SK-N-SH (cell line): Measurements from ENCODE around the gene PHYKPL. TPM values are rescaled to one million over a fixed set of nuclear protein-coding genes. Genes with fewer than 3 reads are reported as not detected.
A peak's percentile ranks its signal among the peaks of the same experiment; 100 is the strongest.

ENCODE experiments used
- CTCF ChIA-PET: fragments of 300-600, 350-600 bp; formaldehyde crosslinking; extraction: SDS; loops from one replicate; lab custom pipeline; 2021; lab: Yijun Ruan, JAX
- POLR2A ChIA-PET: fragments of 350-600 bp; sonication (Branson Sonifier 250); formaldehyde crosslinking; extraction: SDS; loops from one replicate; lab custom pipeline; 2020; ENCODE audit warnings: antibody characterized with exemption, inconsistent platforms; lab: Yijun Ruan, JAX
- DNase-seq: peaks from one replicate; pipeline ENCODE4 v3.0.0; 2012
- H2AFZ ChIP-seq: fragments of 200-600 bp; sonication (generic); 2 replicates; pipeline ENCODE4 v1.8.1; 2016; ENCODE audit warnings: antibody characterized with exemption, mild to moderate bottlenecking, low read depth
- H3F3A ChIP-seq: fragments of 200-600 bp; sonication (generic); replicated peaks from 2 replicates; pipeline ENCODE3; 2016; ENCODE audit warnings: antibody characterized with exemption, mild to moderate bottlenecking; ENCODE audit not compliant: insufficient read depth
- H3K27ac ChIP-seq, 2 experiments: fragments of 200-500 bp in 1 of 2; fragments of 200-600 bp in 1 of 2; sonication (Bioruptor generic) in 1 of 2; sonication (generic), shearing (Covaris generic) in 1 of 2; 2 replicates each; pipeline versions ENCODE4 v1.5.1 to v1.6.1; 2014 to 2016; ENCODE audit warnings: low read depth in 2 of 2, inconsistent platforms in 1 of 2, low read length in 1 of 2, mild to moderate bottlenecking in 1 of 2, mixed read lengths in 1 of 2
- H3K27me3 ChIP-seq: fragments of 200-600 bp; sonication (generic), shearing (Covaris generic); 2 replicates; pipeline ENCODE4 v1.6.1; 2016; ENCODE audit warnings: mixed run types; ENCODE audit not compliant: insufficient read depth
- H3K36me3 ChIP-seq, 2 experiments: fragments of 200-500 bp in 1 of 2; fragments of 200-600 bp in 1 of 2; sonication (Bioruptor generic) in 1 of 2; sonication (generic) in 1 of 2; replicated peaks in 1 of 2; 2 replicates each; pipeline versions ENCODE3 to v1.5.1; 2014 to 2016; ENCODE audit warnings: low read length in 1 of 2, mild to moderate bottlenecking in 1 of 2; ENCODE audit not compliant: insufficient read depth in 2 of 2, control insufficient read depth in 1 of 2
- H3K4me1 ChIP-seq, 2 experiments: fragments of 200-500 bp in 1 of 2; fragments of 200-600 bp in 1 of 2; sonication (Bioruptor generic) in 1 of 2; sonication (generic), shearing (Covaris generic) in 1 of 2; 2 replicates each; pipeline versions ENCODE4 v1.5.1 to v1.6.1; 2014 to 2016; ENCODE audit warnings: low read depth in 1 of 2, low read length in 1 of 2, mixed run types in 1 of 2; ENCODE audit not compliant: insufficient read depth in 2 of 2, control insufficient read depth in 1 of 2
- H3K4me2 ChIP-seq: fragments of 200-600 bp; sonication (generic), shearing (Covaris generic); 2 replicates; pipeline ENCODE4 v1.6.1; 2017; ENCODE audit warnings: mixed run types
- H3K4me3 ChIP-seq, 2 experiments: fragments of 200-500 bp in 1 of 2; fragments of 200-600 bp in 1 of 2; sonication (Bioruptor generic) in 1 of 2; sonication (generic), shearing (Covaris generic) in 1 of 2; 2 replicates each; pipeline versions ENCODE4 v1.5.1 to v1.8.1; 2014 to 2016; ENCODE audit warnings: low read depth in 2 of 2, inconsistent platforms in 1 of 2, low read length in 1 of 2, mild to moderate bottlenecking in 1 of 2, mixed read lengths in 1 of 2, moderate library complexity in 1 of 2
- H3K79me2 ChIP-seq: fragments of 200-600 bp; sonication (generic); 2 replicates; pipeline ENCODE4 v1.8.1; 2017; ENCODE audit warnings: mild to moderate bottlenecking; ENCODE audit not compliant: insufficient read depth
- H3K9ac ChIP-seq: fragments of 200-600 bp; sonication (generic); 2 replicates; pipeline ENCODE4 v1.6.1; 2017; ENCODE audit warnings: mixed run types
- H3K9me2 ChIP-seq: fragments of 200-600 bp; sonication (generic); 2 replicates; pipeline ENCODE4 v1.6.1; 2017; ENCODE audit warnings: mixed run types
- H3K9me3 ChIP-seq: fragments of 200-600 bp; sonication (generic); 2 replicates; pipeline ENCODE4 v1.6.1; 2017; ENCODE audit warnings: mixed run types, mild to moderate bottlenecking, moderate library complexity
- H4K20me1 ChIP-seq: fragments of 200-600 bp; sonication (generic); 2 replicates; pipeline ENCODE4 v1.6.1; 2017; ENCODE audit warnings: mild to moderate bottlenecking, mixed run types; ENCODE audit not compliant: insufficient read depth
- CHD2 ChIP-seq: fragments of 150-350 bp; IDR thresholded peaks from 2 replicates; pipeline ENCODE4 v1.6.1; 2018; ENCODE audit warnings: low read length; ENCODE audit not compliant: partially characterized antibody
- ELF1 ChIP-seq: IDR thresholded peaks from 2 replicates; pipeline ENCODE4 v1.4.0; 2012
- FOSL2 ChIP-seq: IDR thresholded peaks from 2 replicates; pipeline ENCODE4 v1.4.0; 2012; ENCODE audit warnings: low read depth, mild to moderate bottlenecking, moderate library complexity, borderline replicate concordance
- FOXM1 ChIP-seq: IDR thresholded peaks from 2 replicates; pipeline ENCODE4 v1.4.0; 2012; ENCODE audit warnings: low read depth, mild to moderate bottlenecking
- GATA2 ChIP-seq: sonication (generic); formaldehyde crosslinking; IDR thresholded peaks from 2 replicates; pipeline ENCODE4 v1.5.0; 2020; ENCODE audit warnings: mild to moderate bottlenecking, missing genetic modification reagents
- MXI1 ChIP-seq: IDR thresholded peaks from 2 replicates; pipeline ENCODE4 v1.6.1; 2012; ENCODE audit warnings: mild to moderate bottlenecking, low read depth, low read length, improper control_type of control experiment
- NRF1 ChIP-seq: IDR thresholded peaks from 2 replicates; pipeline ENCODE4 v1.6.1; 2012; ENCODE audit warnings: low read depth, mild to moderate bottlenecking, low read length
- POLR2AphosphoS5 ChIP-seq: IDR thresholded peaks from 2 replicates; pipeline ENCODE4 v1.6.1; 2012; ENCODE audit warnings: low read depth, low read length
- RAD21 ChIP-seq: IDR thresholded peaks from 2 replicates; pipeline ENCODE4 v1.6.1; 2012; ENCODE audit warnings: mild to moderate bottlenecking, low read length
- RCOR1 ChIP-seq: fragments of 150-350 bp; IDR thresholded peaks from 2 replicates; pipeline ENCODE4 v1.6.1; 2017; ENCODE audit warnings: antibody characterized with exemption, low read length
- RFX5 ChIP-seq: IDR thresholded peaks from 2 replicates; pipeline ENCODE4 v1.6.1; 2012; ENCODE audit warnings: mild to moderate bottlenecking, improper control_type of control experiment, low read length
- RXRA ChIP-seq: IDR thresholded peaks from 2 replicates; pipeline ENCODE4 v1.4.0; 2012; ENCODE audit warnings: low read depth, mild to moderate bottlenecking, borderline replicate concordance
- SIN3A ChIP-seq: IDR thresholded peaks from 2 replicates; pipeline ENCODE4 v1.6.1; 2012; ENCODE audit warnings: low read depth, mild to moderate bottlenecking, low read length, moderate library complexity, borderline replicate concordance
- TCF12 ChIP-seq: IDR thresholded peaks from 2 replicates; pipeline ENCODE4 v1.4.0; 2012
- ZBTB33 ChIP-seq: IDR thresholded peaks from 2 replicates; pipeline ENCODE4 v1.4.0; 2012; ENCODE audit warnings: low read depth, borderline replicate concordance
- WGBS: methylation state at CpG from one replicate; pipeline ENCODE4 v1.1.6; 2017; ENCODE audit warnings: low lambda C conversion rate; 5-methylcytosine and 5-hydroxymethylcytosine counted together
- polyA plus RNA-seq, 3 experiments: library from polyadenylated mRNA; depleted of rRNA; stranded (reverse); fragments of >200 nt; gene quantifications; 2 replicates each; pipeline ENCODE4 v1.2.3, GENCODE V29; 2012
- TF ChIP-seq, protein P1 (sequence below): IDR thresholded peaks from 2 replicates; pipeline ENCODE4; 2012
- TF ChIP-seq, protein P2 (sequence below): fragments of 150-350 bp; IDR thresholded peaks from 2 replicates; pipeline ENCODE4 v1.6.1; 2017; ENCODE audit warnings: antibody characterized with exemption, low read length, low read depth, borderline replicate concordance

The PHYKPL gene
- polyA plus RNA-seq, 1 of the 3 experiments (the other 2 are of a cell fraction): 46.8 TPM

- H3K9ac ChIP-seq: no peak overlapping the region
- ChIA-PET CTCF (interaction anchor here (0.6 to 1.3 kb wide), 3 partner anchors 10 to 326 kb away, joined by 3 read pairs; no protein-coding TSS in a partner anchor), POLR2A (interaction anchor here (1.3 to 2.1 kb wide), 2 partner anchors 7 to 57 kb away, joined by 3 to 9 read pairs; partner anchors contain the start of genes HNRNPAB and NHP2)
- TF ChIP-seq RFX5: no peak
- TF ChIP-seq, protein P1, sequence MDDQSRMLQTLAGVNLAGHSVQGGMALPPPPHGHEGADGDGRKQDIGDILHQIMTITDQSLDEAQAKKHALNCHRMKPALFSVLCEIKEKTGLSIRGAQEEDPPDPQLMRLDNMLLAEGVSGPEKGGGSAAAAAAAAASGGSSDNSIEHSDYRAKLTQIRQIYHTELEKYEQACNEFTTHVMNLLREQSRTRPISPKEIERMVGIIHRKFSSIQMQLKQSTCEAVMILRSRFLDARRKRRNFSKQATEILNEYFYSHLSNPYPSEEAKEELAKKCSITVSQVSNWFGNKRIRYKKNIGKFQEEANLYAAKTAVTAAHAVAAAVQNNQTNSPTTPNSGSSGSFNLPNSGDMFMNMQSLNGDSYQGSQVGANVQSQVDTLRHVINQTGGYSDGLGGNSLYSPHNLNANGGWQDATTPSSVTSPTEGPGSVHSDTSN: 0 out of 2 replicates have a peak, but pooled peaks have one; percentile 4
- H3K79me2 ChIP-seq: peaks cover 63% of the 10 kb centered on the region
- H3K27me3 ChIP-seq: no peaks in the 10 kb centered on the region
- peaks cover 7% of the 10 kb centered on the region for H3F3A ChIP-seq
- peaks cover 74% of the 10 kb centered on the region for H4K20me1 ChIP-seq
- H3K9me3 ChIP-seq: no peaks in the 10 kb centered on the region
- H3K4me3 ChIP-seq: no peak overlapping the region
- H3K4me2 ChIP-seq: no peak overlapping the region
- H3K36me3 ChIP-seq: peaks cover 49 to 96% of the 10 kb centered on the region in 2 experiments
- no peak overlapping the region for H3K27ac ChIP-seq
- 76% methylated on average over 8 of the region's 8 CpGs for WGBS
- H3K9me2 ChIP-seq: no peaks in the 10 kb centered on the region
- peaks cover 10 to 27% of the 10 kb centered on the region in 2 experiments for H3K4me1 ChIP-seq
- no peak for DNase-seq
- no peak overlapping the region for H2AFZ ChIP-seq
These were observed 21.2 kb downstream of the PHYKPL start for GRCh38 chr5:178211095-178212048.

GRCh38 chr5:178210686-178211085, 21.9 kb downstream of the PHYKPL start:
- TF ChIP-seq GATA2 (CRISPR knock-in tag) (no peak), RAD21 (no peak), MXI1 (no peak), RFX5 (no peak), ELF1 (no peak), CHD2 (no peak), POLR2AphosphoS5 (no peak), ZBTB33 (no peak), RXRA (no peak), FOXM1 (no peak), FOSL2 (no peak), TCF12 (no peak), SIN3A (no peak), RCOR1 (no peak), NRF1 (no peak)
- TF ChIP-seq, protein P2, sequence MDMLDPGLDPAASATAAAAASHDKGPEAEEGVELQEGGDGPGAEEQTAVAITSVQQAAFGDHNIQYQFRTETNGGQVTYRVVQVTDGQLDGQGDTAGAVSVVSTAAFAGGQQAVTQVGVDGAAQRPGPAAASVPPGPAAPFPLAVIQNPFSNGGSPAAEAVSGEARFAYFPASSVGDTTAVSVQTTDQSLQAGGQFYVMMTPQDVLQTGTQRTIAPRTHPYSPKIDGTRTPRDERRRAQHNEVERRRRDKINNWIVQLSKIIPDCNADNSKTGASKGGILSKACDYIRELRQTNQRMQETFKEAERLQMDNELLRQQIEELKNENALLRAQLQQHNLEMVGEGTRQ: no peak
- TF ChIP-seq, protein P1: no peak
- WGBS: 96% methylated on average over 5 of the region's 5 CpGs

More at GRCh38 chr5:178210686-178211085, 21.9 kb downstream of the PHYKPL start:
- no peak overlapping the region for H2AFZ ChIP-seq
- DNase-seq: no peak
- H3K4me3 ChIP-seq: no peak overlapping the region
- peaks cover 70% of the 10 kb centered on the region for H3K79me2 ChIP-seq
- no peaks in the 10 kb centered on the region for H3K27me3 ChIP-seq
- H3K9me2 ChIP-seq: no peaks in the 10 kb centered on the region
- H3K27ac ChIP-seq: no peak overlapping the region
- ChIA-PET CTCF (interaction anchor here (1.3 kb wide), 1 partner anchor 13 kb away, joined by 3 read pairs; no protein-coding TSS in a partner anchor), POLR2A (no interaction called here)
- H3K4me2 ChIP-seq: no peak overlapping the region
- H3K36me3 ChIP-seq: peaks cover 46 to 96% of the 10 kb centered on the region in 2 experiments
- no peak overlapping the region for H3K9ac ChIP-seq
- H4K20me1 ChIP-seq: peaks cover 81% of the 10 kb centered on the region
- no peaks in the 10 kb centered on the region for H3K9me3 ChIP-seq
- H3F3A ChIP-seq: peaks cover 7% of the 10 kb centered on the region
- H3K4me1 ChIP-seq: peaks cover 14 to 33% of the 10 kb centered on the region in 2 experiments
